ENCODE data around the gene KLHDC4. TPM values are rescaled to one million over a fixed set of nuclear protein-coding genes. Genes with fewer than 3 reads are reported as not detected.

Gene KLHDC4
- total and polyA plus RNA-seq, 9 of the 15 experiments (the other 6 are each of a cell fraction or from before 2014, with no cell fraction given): 1.3 to 68.1 (median 32.8) TPM

DNA sequence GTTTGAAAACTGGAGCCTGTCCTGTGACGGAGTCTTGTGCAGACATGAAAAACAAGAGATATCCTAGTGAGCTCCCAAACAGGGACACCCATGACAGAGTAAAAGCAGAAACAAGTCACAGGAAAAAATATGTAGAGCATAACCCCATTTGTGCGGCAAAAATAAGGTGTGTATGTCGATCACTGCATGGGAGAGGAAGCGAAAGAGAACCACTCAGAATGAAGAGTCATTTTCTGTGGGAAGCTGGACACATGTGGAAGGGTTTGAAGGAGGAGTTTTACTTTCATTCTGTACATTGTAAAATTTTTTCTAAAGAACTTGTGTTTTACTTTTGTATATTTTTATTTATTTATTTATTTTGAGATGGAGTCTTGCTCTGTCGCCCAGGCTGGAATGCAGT, 91.4 kb downstream of the KLHDC4 start:
- peaks cover 0 to 23% of the 10 kb centered on the region in 2 experiments; a peak in 2 of 5 replicates for H3K4me1 ChIP-seq (replicated peaks in 1 of 2; ENCODE audit: control insufficient read depth in 2 of 2, insufficient read depth in 2 of 2, low read length in 2 of 2)
- intact Hi-C loops (cut with micrococcal nuclease) (no loop called here), in situ Hi-C loops (cut with MboI) (no loop called here)
- no peak overlapping the region for H3K9ac ChIP-seq (ENCODE audit: insufficient read depth in 1 of 2, low read depth in 2 of 2, low read length in 2 of 2)
- peaks cover 51 to 69% of the 10 kb centered on the region in 2 experiments for H3K27me3 ChIP-seq (ENCODE audit: control insufficient read depth in 2 of 2, insufficient read depth in 2 of 2, low read length in 2 of 2)
- POLR2A ChIA-PET: interaction anchor here (0.7 to 1.0 kb wide), 3 partner anchors 17 to 153 kb away, joined by 3 to 4 read pairs (median 4); partner anchors contain the start of gene KLHDC4
- H2AFZ ChIP-seq (ENCODE audit: low read depth, low read length): 0 out of 2 replicates have a peak overlapping the region, but pooled peaks have one; percentile 22
- WGBS (ENCODE audit: insufficient coverage, low coverage, missing lambda C conversion rate): 43% methylated on average over 5 of the region's 5 CpGs
- no peaks in the 10 kb centered on the region for H3K79me2 ChIP-seq (ENCODE audit: control insufficient read depth, insufficient read depth, low read length)
- CTCF ChIA-PET (ENCODE audit: low intra/inter-chr PET ratio): no interaction called here
- ATAC-seq (no peak), FAIRE-seq (no peak), DNase-seq (ENCODE audit: extremely low read depth in 1 of 4, low spot score in 3 of 4) (no peak)
- BruUV-seq (replicated peaks): no TSS peak
- H3K27ac ChIP-seq (ENCODE audit: extremely low read depth, low read depth, low read length): no peak overlapping the region
- no peaks in the 10 kb centered on the region for H3K9me1 ChIP-seq (ENCODE audit: control insufficient read depth, insufficient read depth, low read length)
- TF ChIP-seq, protein P1, sequence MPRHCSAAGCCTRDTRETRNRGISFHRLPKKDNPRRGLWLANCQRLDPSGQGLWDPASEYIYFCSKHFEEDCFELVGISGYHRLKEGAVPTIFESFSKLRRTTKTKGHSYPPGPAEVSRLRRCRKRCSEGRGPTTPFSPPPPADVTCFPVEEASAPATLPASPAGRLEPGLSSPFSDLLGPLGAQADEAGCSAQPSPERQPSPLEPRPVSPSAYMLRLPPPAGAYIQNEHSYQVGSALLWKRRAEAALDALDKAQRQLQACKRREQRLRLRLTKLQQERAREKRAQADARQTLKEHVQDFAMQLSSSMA (CRISPR knock-in tag; IDR thresholded peaks at IDR 0.05): no peak
- TF ChIP-seq, protein P2, sequence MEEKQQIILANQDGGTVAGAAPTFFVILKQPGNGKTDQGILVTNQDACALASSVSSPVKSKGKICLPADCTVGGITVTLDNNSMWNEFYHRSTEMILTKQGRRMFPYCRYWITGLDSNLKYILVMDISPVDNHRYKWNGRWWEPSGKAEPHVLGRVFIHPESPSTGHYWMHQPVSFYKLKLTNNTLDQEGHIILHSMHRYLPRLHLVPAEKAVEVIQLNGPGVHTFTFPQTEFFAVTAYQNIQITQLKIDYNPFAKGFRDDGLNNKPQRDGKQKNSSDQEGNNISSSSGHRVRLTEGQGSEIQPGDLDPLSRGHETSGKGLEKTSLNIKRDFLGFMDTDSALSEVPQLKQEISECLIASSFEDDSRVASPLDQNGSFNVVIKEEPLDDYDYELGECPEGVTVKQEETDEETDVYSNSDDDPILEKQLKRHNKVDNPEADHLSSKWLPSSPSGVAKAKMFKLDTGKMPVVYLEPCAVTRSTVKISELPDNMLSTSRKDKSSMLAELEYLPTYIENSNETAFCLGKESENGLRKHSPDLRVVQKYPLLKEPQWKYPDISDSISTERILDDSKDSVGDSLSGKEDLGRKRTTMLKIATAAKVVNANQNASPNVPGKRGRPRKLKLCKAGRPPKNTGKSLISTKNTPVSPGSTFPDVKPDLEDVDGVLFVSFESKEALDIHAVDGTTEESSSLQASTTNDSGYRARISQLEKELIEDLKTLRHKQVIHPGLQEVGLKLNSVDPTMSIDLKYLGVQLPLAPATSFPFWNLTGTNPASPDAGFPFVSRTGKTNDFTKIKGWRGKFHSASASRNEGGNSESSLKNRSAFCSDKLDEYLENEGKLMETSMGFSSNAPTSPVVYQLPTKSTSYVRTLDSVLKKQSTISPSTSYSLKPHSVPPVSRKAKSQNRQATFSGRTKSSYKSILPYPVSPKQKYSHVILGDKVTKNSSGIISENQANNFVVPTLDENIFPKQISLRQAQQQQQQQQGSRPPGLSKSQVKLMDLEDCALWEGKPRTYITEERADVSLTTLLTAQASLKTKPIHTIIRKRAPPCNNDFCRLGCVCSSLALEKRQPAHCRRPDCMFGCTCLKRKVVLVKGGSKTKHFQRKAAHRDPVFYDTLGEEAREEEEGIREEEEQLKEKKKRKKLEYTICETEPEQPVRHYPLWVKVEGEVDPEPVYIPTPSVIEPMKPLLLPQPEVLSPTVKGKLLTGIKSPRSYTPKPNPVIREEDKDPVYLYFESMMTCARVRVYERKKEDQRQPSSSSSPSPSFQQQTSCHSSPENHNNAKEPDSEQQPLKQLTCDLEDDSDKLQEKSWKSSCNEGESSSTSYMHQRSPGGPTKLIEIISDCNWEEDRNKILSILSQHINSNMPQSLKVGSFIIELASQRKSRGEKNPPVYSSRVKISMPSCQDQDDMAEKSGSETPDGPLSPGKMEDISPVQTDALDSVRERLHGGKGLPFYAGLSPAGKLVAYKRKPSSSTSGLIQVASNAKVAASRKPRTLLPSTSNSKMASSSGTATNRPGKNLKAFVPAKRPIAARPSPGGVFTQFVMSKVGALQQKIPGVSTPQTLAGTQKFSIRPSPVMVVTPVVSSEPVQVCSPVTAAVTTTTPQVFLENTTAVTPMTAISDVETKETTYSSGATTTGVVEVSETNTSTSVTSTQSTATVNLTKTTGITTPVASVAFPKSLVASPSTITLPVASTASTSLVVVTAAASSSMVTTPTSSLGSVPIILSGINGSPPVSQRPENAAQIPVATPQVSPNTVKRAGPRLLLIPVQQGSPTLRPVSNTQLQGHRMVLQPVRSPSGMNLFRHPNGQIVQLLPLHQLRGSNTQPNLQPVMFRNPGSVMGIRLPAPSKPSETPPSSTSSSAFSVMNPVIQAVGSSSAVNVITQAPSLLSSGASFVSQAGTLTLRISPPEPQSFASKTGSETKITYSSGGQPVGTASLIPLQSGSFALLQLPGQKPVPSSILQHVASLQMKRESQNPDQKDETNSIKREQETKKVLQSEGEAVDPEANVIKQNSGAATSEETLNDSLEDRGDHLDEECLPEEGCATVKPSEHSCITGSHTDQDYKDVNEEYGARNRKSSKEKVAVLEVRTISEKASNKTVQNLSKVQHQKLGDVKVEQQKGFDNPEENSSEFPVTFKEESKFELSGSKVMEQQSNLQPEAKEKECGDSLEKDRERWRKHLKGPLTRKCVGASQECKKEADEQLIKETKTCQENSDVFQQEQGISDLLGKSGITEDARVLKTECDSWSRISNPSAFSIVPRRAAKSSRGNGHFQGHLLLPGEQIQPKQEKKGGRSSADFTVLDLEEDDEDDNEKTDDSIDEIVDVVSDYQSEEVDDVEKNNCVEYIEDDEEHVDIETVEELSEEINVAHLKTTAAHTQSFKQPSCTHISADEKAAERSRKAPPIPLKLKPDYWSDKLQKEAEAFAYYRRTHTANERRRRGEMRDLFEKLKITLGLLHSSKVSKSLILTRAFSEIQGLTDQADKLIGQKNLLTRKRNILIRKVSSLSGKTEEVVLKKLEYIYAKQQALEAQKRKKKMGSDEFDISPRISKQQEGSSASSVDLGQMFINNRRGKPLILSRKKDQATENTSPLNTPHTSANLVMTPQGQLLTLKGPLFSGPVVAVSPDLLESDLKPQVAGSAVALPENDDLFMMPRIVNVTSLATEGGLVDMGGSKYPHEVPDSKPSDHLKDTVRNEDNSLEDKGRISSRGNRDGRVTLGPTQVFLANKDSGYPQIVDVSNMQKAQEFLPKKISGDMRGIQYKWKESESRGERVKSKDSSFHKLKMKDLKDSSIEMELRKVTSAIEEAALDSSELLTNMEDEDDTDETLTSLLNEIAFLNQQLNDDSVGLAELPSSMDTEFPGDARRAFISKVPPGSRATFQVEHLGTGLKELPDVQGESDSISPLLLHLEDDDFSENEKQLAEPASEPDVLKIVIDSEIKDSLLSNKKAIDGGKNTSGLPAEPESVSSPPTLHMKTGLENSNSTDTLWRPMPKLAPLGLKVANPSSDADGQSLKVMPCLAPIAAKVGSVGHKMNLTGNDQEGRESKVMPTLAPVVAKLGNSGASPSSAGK (IDR thresholded peaks at IDR 0.05): no peak
- TF ChIP-seq MTA3 (IDR thresholded peaks at IDR 0.05; ENCODE audit: borderline replicate concordance) (no peak), ZNF263 (CRISPR knock-in tag; IDR thresholded peaks at IDR 0.05; ENCODE audit: borderline replicate concordance) (no peak)
- H3K36me3 ChIP-seq (ENCODE audit: control insufficient read depth, insufficient read depth, low read length): no peaks in the 10 kb centered on the region
- H4K20me1 ChIP-seq (replicated peaks; ENCODE audit: control insufficient read depth, insufficient read depth, low read length): peaks cover 10% of the 10 kb centered on the region; the same call in 1 of the 2 replicates
- no peak overlapping the region for H3K4me3 ChIP-seq
- no peak overlapping the region for H3K4me2 ChIP-seq (ENCODE audit: insufficient read depth, low read length)
- H3K9me3 ChIP-seq (replicated peaks; ENCODE audit: control insufficient read depth, insufficient read depth, low read depth, low read length): no peaks in the 10 kb centered on the region
